Tibial artery (tissue), 4 donors: ENCODE measurements around the gene CDC42BPA.

Experiments
- DNase-seq, 2 donors: peaks; one replicate each; pipeline ENCODE4 v3.0.0-alpha.2; 2019
- H3K27ac ChIP-seq, 2 donors: fragments of 200-600 bp; sonication (generic) in 1 of 2; 1 replicate in 1 of 2; 2 replicates in 1 of 2; pipeline ENCODE4 v1.5.1; 2018 to 2019; ENCODE audit warnings: mild to moderate bottlenecking in 1 of 2
- H3K27me3 ChIP-seq, 2 donors: fragments of 200-600 bp; sonication (generic) in 1 of 2; one replicate each; pipeline versions ENCODE4 v1.5.1 to v1.6.0; 2016 to 2019
- H3K36me3 ChIP-seq, 3 donors: fragments of 200-600 bp; sonication (generic) in 2 of 3; one replicate each; pipeline ENCODE4 v1.5.1; 2016 to 2019; ENCODE audit warnings: mild to moderate bottlenecking in 2 of 3
- H3K4me1 ChIP-seq, 4 donors: fragments of 200-600 bp; sonication (generic) in 2 of 4; 1 replicate in 3 of 4; 2 replicates in 1 of 4; pipeline ENCODE4 v1.5.1; 2016 to 2019
- H3K4me3 ChIP-seq, 2 donors: fragments of 200-600 bp; sonication (generic) in 1 of 2; 1 replicate in 1 of 2; 2 replicates in 1 of 2; pipeline ENCODE4 v1.5.1; 2018 to 2019; ENCODE audit warnings: mild to moderate bottlenecking in 2 of 2
- H3K9me3 ChIP-seq, 3 donors: fragments of 200-600 bp; sonication (generic) in 1 of 3; one replicate each; pipeline ENCODE4 v1.5.1; 2016 to 2019
- CTCF ChIP-seq, 2 experiments: fragments of 200-600 bp in 1 of 2; fragments of 450-650 bp in 1 of 2; IDR thresholded peaks; one replicate each; pipeline ENCODE4 v1.5.1; 2017 to 2019; ENCODE audit warnings: antibody characterized with exemption in 2 of 2, mild to moderate bottlenecking in 1 of 2, moderate library complexity in 1 of 2
- intact Hi-C: fragments of 100-400 bp; cut with DNase I; formaldehyde crosslinking; loops from one replicate; pipeline ENCODE4 v1.15.0; 2023; ENCODE audit warnings: low total_unique reads

Gene CDC42BPA

GRCh38 chr1:227131193-227131592 is 187.1 kb downstream of the CDC42BPA start:
- intact Hi-C loops, result no loop called here
- Histone ChIP-seq H3K9me3 (no peaks in the 10 kb centered on the region), H3K27me3 (no peaks in the 10 kb centered on the region), H3K27ac (no peak overlapping the region), H3K4me1 (peaks cover 0 to 8% (median 3%) of the 10 kb centered on the region in 4 donors), H3K36me3 (peaks cover 0 to 13% (median 0%) of the 10 kb centered on the region in 3 donors), H3K4me3 (no peak overlapping the region)
- TF ChIP-seq CTCF (IDR thresholded peaks at IDR 0.05), result peak; percentile 41 to 47
- DNase-seq, result no peak

- Histone ChIP-seq H3K4me1 (no peaks in the 10 kb centered on the region), H3K27ac (no peak overlapping the region), H3K27me3 (no peaks in the 10 kb centered on the region), H3K36me3 (peaks cover 0 to 13% (median 0%) of the 10 kb centered on the region in 3 donors), H3K4me3 (no peak overlapping the region), H3K9me3 (no peaks in the 10 kb centered on the region)
- no peak for DNase-seq
- intact Hi-C loops, result no loop called here
- TF ChIP-seq CTCF (IDR thresholded peaks at IDR 0.05), result no peak
These were observed 190.4 kb downstream of the CDC42BPA start for GRCh38 chr1:227127891-227128290.

- H3K27ac ChIP-seq, result no peak overlapping the region
- no peak for DNase-seq
- intact Hi-C loops, result no loop called here
These were observed 192.3 kb downstream of the CDC42BPA start for GRCh38 chr1:227125929-227126545.

GRCh38 chr1:227124473-227124872 is 193.8 kb downstream of the CDC42BPA start:
- DNase-seq, result no peak
- no peaks in the 10 kb centered on the region for H3K27me3 ChIP-seq
- no peak for TF ChIP-seq CTCF (IDR thresholded peaks at IDR 0.05)
- H3K27ac ChIP-seq, result no peak overlapping the region
- H3K36me3 ChIP-seq, result peaks cover 0 to 13% (median 0%) of the 10 kb centered on the region in 3 donors
- no peak overlapping the region for H3K4me3 ChIP-seq
- H3K9me3 ChIP-seq, result no peaks in the 10 kb centered on the region
- no peaks in the 10 kb centered on the region for H3K4me1 ChIP-seq
- intact Hi-C loops, result no loop called here

More at GRCh38 chr1:227125929-227126545, 192.3 kb downstream of the CDC42BPA start:
- Histone ChIP-seq H3K36me3 (peaks cover 0 to 13% (median 0%) of the 10 kb centered on the region in 3 donors), H3K27me3 (no peaks in the 10 kb centered on the region), H3K4me3 (no peak overlapping the region), H3K4me1 (no peaks in the 10 kb centered on the region), H3K9me3 (no peaks in the 10 kb centered on the region)
- no peak for TF ChIP-seq CTCF (IDR thresholded peaks at IDR 0.05)

GRCh38 chr1:227120826-227121225 is 197.5 kb downstream of the CDC42BPA start:
- Histone ChIP-seq H3K4me1 (no peaks in the 10 kb centered on the region), H3K27ac (no peak overlapping the region), H3K27me3 (no peaks in the 10 kb centered on the region), H3K36me3 (no peaks in the 10 kb centered on the region), H3K9me3 (no peaks in the 10 kb centered on the region), H3K4me3 (no peak overlapping the region)
- TF ChIP-seq CTCF (IDR thresholded peaks at IDR 0.05), result no peak
- intact Hi-C loops, result no loop called here
- DNase-seq, result no peak
